IMR-90 (cell line): ENCODE measurements around the gene EML4. TPM values are rescaled to one million over a fixed set of nuclear protein-coding genes. Genes with fewer than 3 reads are reported as not detected.
"Not testable (repeated sequence)": the region's sequence is repeated elsewhere in the genome, so short reads cannot be mapped to it uniquely, and the experiment has no call there.

Experiments used
- ATAC-seq: fragments of 200-7000 bp; cut with Tn5 transposase; 2 replicates; pipeline ENCODE4 v1.9.1; 2020; ENCODE audit warnings: low read depth, mild to moderate bottlenecking, moderate library complexity
- BruUV-seq: library from RNA; stranded (reverse); fragments of 400-500 nt; replicated peaks from 2 replicates; lab custom pipeline; 2021; lab: Mats Ljungman, UMichigan
- CTCF ChIA-PET: fragments of 300-600 bp; formaldehyde crosslinking; extraction: SDS; loops from one replicate; lab custom pipeline; 2021; ENCODE audit warnings: antibody characterized with exemption; lab: Yijun Ruan, JAX
- POLR2A ChIA-PET: fragments of 300-600 bp; sonication (Branson Sonifier 250); formaldehyde crosslinking; loops from one replicate; lab custom pipeline; 2022; ENCODE audit warnings: antibody characterized with exemption; ENCODE audit not compliant: unreplicated experiment; lab: Charles Lee
- DNase-seq: peaks from one replicate; pipeline ENCODE4 v3.0.0; 2013
- H2AFZ ChIP-seq: replicated peaks from 2 replicates; pipeline ENCODE3; 2013; ENCODE audit warnings: low read length, mild to moderate bottlenecking; ENCODE audit not compliant: poor library complexity
- H2AK5ac ChIP-seq: 2 replicates; pipeline ENCODE4 v1.6.1; 2013; ENCODE audit warnings: low read depth, low read length, inconsistent platforms
- H2AK9ac ChIP-seq: replicated peaks from 2 replicates; pipeline ENCODE3; 2013; ENCODE audit warnings: mild to moderate bottlenecking, low read depth, low read length, moderate library complexity; ENCODE audit not compliant: poor library complexity
- H2BK120ac ChIP-seq: 2 replicates; pipeline ENCODE4 v1.6.1; 2013; ENCODE audit warnings: low read depth, low read length, inconsistent platforms
- H2BK15ac ChIP-seq: 3 replicates; pipeline ENCODE4 v1.6.1; 2013; ENCODE audit warnings: low read depth, low read length, inconsistent platforms
- H2BK20ac ChIP-seq: 2 replicates; pipeline ENCODE4 v1.6.1; 2013; ENCODE audit warnings: low read depth, mild to moderate bottlenecking, inconsistent platforms, low read length, moderate library complexity
- H2BK5ac ChIP-seq: 2 replicates; pipeline ENCODE4 v1.6.1; 2013; ENCODE audit warnings: mild to moderate bottlenecking, low read depth, low read length, inconsistent platforms; ENCODE audit not compliant: poor library complexity, severe bottlenecking
- H3K14ac ChIP-seq: replicated peaks from 2 replicates; pipeline ENCODE4 v1.6.1; 2013; ENCODE audit warnings: low read depth, low read length, inconsistent platforms
- H3K18ac ChIP-seq: 2 replicates; pipeline ENCODE4 v1.6.1; 2013; ENCODE audit warnings: low read depth, low read length, control low read depth
- H3K23ac ChIP-seq: 2 replicates; pipeline ENCODE4 v1.6.1; 2013; ENCODE audit warnings: low read depth, low read length, inconsistent platforms
- H3K27ac ChIP-seq: 2 replicates; pipeline ENCODE4 v1.5.1; 2013; ENCODE audit warnings: mild to moderate bottlenecking, control low read depth, low read length; ENCODE audit not compliant: insufficient read depth
- H3K27me3 ChIP-seq: 2 replicates; pipeline ENCODE4 v1.6.1; 2013; ENCODE audit warnings: low read length; ENCODE audit not compliant: control insufficient read depth, insufficient read depth
- H3K36me3 ChIP-seq: 2 replicates; pipeline ENCODE4 v1.6.1; 2013; ENCODE audit warnings: low read length, mixed read lengths; ENCODE audit not compliant: control insufficient read depth, insufficient read depth
- H3K4ac ChIP-seq: 2 replicates; pipeline ENCODE4 v1.6.1; 2013; ENCODE audit warnings: low read depth, low read length, inconsistent platforms
- H3K4me1 ChIP-seq: 2 replicates; pipeline ENCODE4 v1.6.1; 2013; ENCODE audit warnings: low read length, mixed read lengths; ENCODE audit not compliant: control insufficient read depth, insufficient read depth
- H3K4me2 ChIP-seq: 2 replicates; pipeline ENCODE4 v1.6.1; 2013; ENCODE audit warnings: low read depth, mild to moderate bottlenecking, control low read depth, low read length, moderate library complexity
- H3K4me3 ChIP-seq: 2 replicates; pipeline ENCODE4 v1.5.1; 2013; ENCODE audit warnings: low read depth, mild to moderate bottlenecking, control low read depth, low read length, moderate library complexity; ENCODE audit not compliant: insufficient read depth
- H3K56ac ChIP-seq: 2 replicates; pipeline ENCODE4 v1.6.1; 2013; ENCODE audit warnings: low read length, inconsistent platforms; ENCODE audit not compliant: insufficient read depth; ENCODE audit errors: extremely low read depth
- H3K79me1 ChIP-seq, 2 experiments: 2 replicates each; pipeline ENCODE4 v1.6.1; 2013; ENCODE audit warnings: low read length in 2 of 2, inconsistent platforms in 1 of 2, low read depth in 1 of 2
- H3K9ac ChIP-seq: 2 replicates; pipeline ENCODE4 v1.6.1; 2013; ENCODE audit warnings: low read depth, low read length, control low read depth
- H3K9me1 ChIP-seq: 2 replicates; pipeline ENCODE4 v1.6.1; 2013; ENCODE audit warnings: low read length, inconsistent platforms; ENCODE audit not compliant: insufficient read depth
- H3K9me3 ChIP-seq: 2 replicates; pipeline ENCODE4 v1.6.1; 2013; ENCODE audit warnings: low read length; ENCODE audit not compliant: control insufficient read depth, insufficient read depth
- H4K20me1 ChIP-seq: 2 replicates; pipeline ENCODE4 v1.6.1; 2013; ENCODE audit warnings: low read length, inconsistent platforms; ENCODE audit not compliant: insufficient read depth
- H4K5ac ChIP-seq: 2 replicates; pipeline ENCODE4 v1.6.1; 2013; ENCODE audit warnings: mild to moderate bottlenecking, low read depth, low read length, control low read depth
- H4K8ac ChIP-seq, 2 experiments: 2 replicates each; pipeline ENCODE4 v1.6.1; 2013; ENCODE audit warnings: low read depth in 2 of 2, low read length in 2 of 2, control low read depth in 1 of 2, inconsistent platforms in 1 of 2
- H4K91ac ChIP-seq: 2 replicates; pipeline ENCODE4 v1.6.1; 2013; ENCODE audit warnings: low read depth, low read length, inconsistent platforms; ENCODE audit not compliant: insufficient read depth
- WGBS, 2 experiments: methylation state at CpG; one replicate each; pipeline versions ENCODE4 v1.1.5 to v1.1.7; 2013; ENCODE audit warnings: missing lambda C conversion rate in 2 of 2; ENCODE audit not compliant: insufficient read length in 1 of 2; ENCODE audit errors: extremely low coverage in 2 of 2; 5-methylcytosine and 5-hydroxymethylcytosine counted together
- dilution Hi-C: fragments of 300-500 bp; cut with HindIII; formaldehyde crosslinking; loops from one replicate; pipeline ENCODE4 v1.14.3; 2018; ENCODE audit warnings: low sequenced_read_pairs; ENCODE audit not compliant: unreplicated experiment
- in situ Hi-C: fragments of 300-500 bp; cut with MboI; formaldehyde crosslinking; loops from 3 replicates; pipeline ENCODE4 v1.14.3; 2019; ENCODE audit warnings: low sequenced_read_pairs, inconsistent platforms, mixed read lengths
- intact Hi-C: fragments of 100-400 bp; cut with micrococcal nuclease; formaldehyde crosslinking; loops from 2 replicates; pipeline ENCODE4 v1.10.0; 2022
- polyA plus RNA-seq, 3 experiments: library from polyadenylated mRNA; depleted of rRNA; stranded (reverse); fragments of >200 nt; gene quantifications; 2 replicates each; pipeline ENCODE4 v1.2.3, GENCODE V29; 2012; ENCODE audit warnings: low replicate concordance in 1 of 3
- total RNA-seq: library from RNA; depleted of rRNA; stranded (reverse); fragments of >200 nt; gene quantifications from 2 replicates; pipeline ENCODE4 v1.2.3, GENCODE V29; 2012

The EML4 gene
- total and polyA plus RNA-seq, 2 of the 4 experiments (the other 2 are of a cell fraction) = 29.7 to 73.7 TPM

DNA sequence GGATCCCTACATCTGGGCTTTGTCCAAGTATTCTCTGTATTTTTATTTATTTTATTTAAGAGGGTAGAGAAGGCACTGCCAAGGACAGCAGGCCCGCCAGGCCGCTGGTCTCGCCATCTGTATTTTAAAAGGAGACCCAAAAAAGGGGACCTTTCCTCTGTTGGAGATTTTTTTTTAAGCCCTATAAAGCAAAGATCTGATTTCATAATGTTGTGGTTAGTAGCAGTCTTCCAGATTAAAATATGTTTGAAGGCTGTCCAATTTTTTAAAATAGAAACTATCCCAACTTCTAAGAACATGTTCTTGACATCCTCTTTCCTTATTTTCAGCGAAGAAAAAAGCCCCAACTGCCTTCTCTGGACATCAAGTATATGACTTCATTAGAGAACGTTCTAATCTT lies 102.1 kb downstream of the EML4 start:
- H3K56ac ChIP-seq, H2BK120ac ChIP-seq, H4K8ac ChIP-seq, BruUV-seq, H2AK9ac ChIP-seq, H4K91ac ChIP-seq, H2BK20ac ChIP-seq, in situ Hi-C loops, H3K79me1 ChIP-seq, POLR2A ChIA-PET, dilution Hi-C loops, H3K9me3 ChIP-seq, H3K27me3 ChIP-seq, H3K9me1 ChIP-seq, H3K4ac ChIP-seq, H3K14ac ChIP-seq, H3K36me3 ChIP-seq, intact Hi-C loops, H3K27ac ChIP-seq, H3K4me3 ChIP-seq, H4K20me1 ChIP-seq, H3K4me1 ChIP-seq, H3K23ac ChIP-seq, H2BK5ac ChIP-seq, H3K9ac ChIP-seq, ATAC-seq, H3K18ac ChIP-seq, H3K4me2 ChIP-seq, H2BK15ac ChIP-seq, H2AK5ac ChIP-seq, H2AFZ ChIP-seq, H4K5ac ChIP-seq, CTCF ChIA-PET: not testable (repeated sequence)
- WGBS, 2 experiments = no CpG with 5 or more reads among the region's 5 CpGs
- peak; percentile 12 for DNase-seq
